Testis (tissue), 3 donors: ENCODE measurements around the gene C11orf24. TPM values are rescaled to one million over a fixed set of nuclear protein-coding genes. Genes with fewer than 3 reads are reported as not detected.

Experiments used
- DNase-seq: peaks from one replicate; pipeline ENCODE4 v3.0.0-alpha.2; 2019
- H3K27ac ChIP-seq, 2 donors: fragments of 200-600 bp; sonication (generic); one replicate each; pipeline ENCODE4 v1.5.1; 2019
- H3K27me3 ChIP-seq: fragments of 200-600 bp; sonication (generic); one replicate; pipeline ENCODE4 v1.5.1; 2019
- H3K36me3 ChIP-seq: fragments of 200-600 bp; sonication (generic); one replicate; pipeline ENCODE4 v1.5.1; 2017; ENCODE audit warnings: low read depth; ENCODE audit errors: missing control alignments
- H3K4me1 ChIP-seq: fragments of 200-600 bp; sonication (generic); one replicate; pipeline ENCODE4 v1.5.1; 2019
- H3K4me3 ChIP-seq, 2 donors: fragments of 200-600 bp; sonication (generic); one replicate each; pipeline ENCODE4 v1.5.1; 2017 to 2019
- H3K9me3 ChIP-seq: fragments of 200-600 bp; sonication (generic); one replicate; pipeline ENCODE4 v1.5.1; 2017
- CTCF ChIP-seq, 3 experiments: fragments of 450-650 bp in 2 of 3; fragments of 200-600 bp in 1 of 3; sonication (generic) in 1 of 3; IDR thresholded peaks; one replicate each; pipeline ENCODE4 v1.5.1; 2016 to 2019; ENCODE audit warnings: antibody characterized with exemption in 3 of 3, mild to moderate bottlenecking in 2 of 3, moderate library complexity in 1 of 3
- POLR2A ChIP-seq: fragments of 450-650 bp; IDR thresholded peaks from one replicate; pipeline ENCODE4 v1.6.1; 2017; ENCODE audit warnings: antibody characterized with exemption, mild to moderate bottlenecking, moderate library complexity
- WGBS, 2 donors: methylation state at CpG; one replicate each; pipeline ENCODE4 v1.1.5; 2018; 5-methylcytosine and 5-hydroxymethylcytosine counted together
- intact Hi-C: fragments of 100-400 bp; cut with DNase I; formaldehyde crosslinking; loops from one replicate; pipeline ENCODE4 v1.15.1; 2023; ENCODE audit warnings: low total_unique reads
- polyA plus RNA-seq: library from polyadenylated mRNA; stranded (reverse); fragments of 350-450 nt; fragmentation: Illumina TruSeq; extraction: RNeasy Lipid Tissue Mini Kit (QIAGEN cat#74804); gene quantifications from one replicate; pipeline ENCODE4 v1.2.3, GENCODE V29; 2014; ENCODE audit warnings: low read depth, low replicate concordance; ENCODE audit not compliant: insufficient read depth
- total RNA-seq, 2 donors: library from RNA; depleted of rRNA; stranded (reverse); fragments of >200 nt; gene quantifications; one replicate each; pipeline ENCODE4 v1.2.3, GENCODE V29; 2016

C11orf24 gene
- total and polyA plus RNA-seq, 3 donors from 2014 or later = 29.6 to 87.7 (median 65.7) TPM

DNA sequence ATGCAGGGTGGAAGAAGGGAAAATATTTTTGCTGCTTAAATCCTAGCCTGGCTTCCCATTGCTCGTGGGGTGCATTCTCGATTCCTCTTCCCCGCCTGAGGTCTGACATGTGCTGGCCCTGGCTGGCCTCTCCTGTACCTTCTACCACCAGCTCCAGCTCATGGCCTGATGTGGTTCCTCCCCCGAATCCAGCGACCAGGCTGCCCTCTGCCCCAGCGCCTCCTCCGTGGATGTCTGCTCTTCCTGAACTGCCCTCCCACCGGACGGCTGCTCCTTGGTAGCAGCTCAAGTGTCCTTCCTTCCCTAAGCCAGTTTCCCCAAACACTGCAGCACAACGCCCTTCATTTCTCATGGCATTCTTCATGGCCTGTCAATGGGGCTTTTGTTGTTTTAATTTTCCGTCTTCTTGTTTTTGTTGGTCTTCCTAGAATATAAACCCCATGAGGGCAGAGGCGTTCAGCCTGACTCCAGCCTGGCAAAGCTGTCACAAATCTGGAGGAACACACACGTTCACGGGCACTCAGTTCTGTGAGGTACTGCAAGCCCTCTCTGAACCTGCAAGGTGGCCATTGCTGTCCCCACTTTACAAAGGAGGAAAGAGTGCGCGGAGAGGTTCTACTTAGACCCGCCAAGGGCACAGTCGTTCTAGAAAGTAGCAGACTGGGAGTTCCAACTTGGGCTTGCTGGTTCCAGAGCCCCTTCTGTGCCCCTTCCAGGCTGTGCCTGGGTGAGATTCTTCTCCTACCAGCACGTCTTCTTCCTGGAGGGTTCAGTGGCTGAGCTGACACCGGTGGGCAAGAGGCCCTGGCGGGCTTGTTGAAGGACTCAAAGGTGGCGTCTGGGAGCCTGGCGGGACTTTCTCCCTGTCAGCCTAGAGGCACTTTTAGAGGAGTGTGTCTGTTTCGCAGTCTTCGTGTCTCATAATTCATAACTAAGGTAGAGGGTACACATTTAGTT is 39.7 kb upstream of the C11orf24 start:
- Histone ChIP-seq H3K4me1 (peaks cover 11% of the 10 kb centered on the region), H3K9me3 (no peaks in the 10 kb centered on the region), H3K36me3 (no peaks in the 10 kb centered on the region), H3K4me3 (no peak overlapping the region), H3K27me3 (no peaks in the 10 kb centered on the region), H3K27ac (no peak overlapping the region)
- no peak for TF ChIP-seq CTCF (IDR thresholded peaks at IDR 0.05)
- no peak for TF ChIP-seq POLR2A
- intact Hi-C loops = loop anchor here (10.0 kb wide), 1 partner anchor 63 kb away; no protein-coding TSS in a partner anchor
- no peak for DNase-seq
- WGBS, 2 donors = 62% methylated on average over 24 to 25 of the region's 25 CpGs

- no peaks in the 10 kb centered on the region for H3K9me3 ChIP-seq
- no peak overlapping the region for H3K4me3 ChIP-seq
- WGBS, 2 donors = 78 to 91% methylated on average over 2 of the region's 2 CpGs
- peaks cover 6% of the 10 kb centered on the region for H3K4me1 ChIP-seq
- H3K36me3 ChIP-seq = no peaks in the 10 kb centered on the region
- TF ChIP-seq POLR2A = no peak
- TF ChIP-seq CTCF (IDR thresholded peaks at IDR 0.05) = no peak
- DNase-seq = no peak
- intact Hi-C loops = loop anchor here (10.0 kb wide), 1 partner anchor 65 kb away; no protein-coding TSS in a partner anchor
- H3K27me3 ChIP-seq = no peaks in the 10 kb centered on the region
- H3K27ac ChIP-seq = no peak overlapping the region
These were observed 37.9 kb upstream of the C11orf24 start for GRCh38 chr11:68309621-68310185.

- Histone ChIP-seq H3K36me3 (no peaks in the 10 kb centered on the region), H3K4me3 (no peak overlapping the region), H3K4me1 (no peaks in the 10 kb centered on the region), H3K27ac (no peak overlapping the region), H3K9me3 (no peaks in the 10 kb centered on the region), H3K27me3 (no peaks in the 10 kb centered on the region)
- DNase-seq = no peak
- TF ChIP-seq CTCF (IDR thresholded peaks at IDR 0.05) (no peak), POLR2A (no peak)
- 89 to 93% methylated on average over 3 to 11 of the region's 11 CpGs for WGBS, 2 donors
- intact Hi-C loops = no loop called here
These were observed 36.3 kb upstream of the C11orf24 start for GRCh38 chr11:68308068-68308467.

GRCh38 chr11:68306636-68307035 is 34.9 kb upstream of the C11orf24 start:
- Histone ChIP-seq H3K27me3 (no peaks in the 10 kb centered on the region), H3K9me3 (no peaks in the 10 kb centered on the region), H3K4me1 (no peaks in the 10 kb centered on the region), H3K4me3 (no peak overlapping the region), H3K36me3 (no peaks in the 10 kb centered on the region), H3K27ac (no peak overlapping the region)
- DNase-seq = no peak
- intact Hi-C loops = no loop called here
- no peak for TF ChIP-seq POLR2A
- TF ChIP-seq CTCF (IDR thresholded peaks at IDR 0.05) = no peak
- WGBS, 2 donors = 88% methylated on average over 3 of the region's 3 CpGs
